Peyer's patch (tissue), 4 donors: ENCODE measurements around the gene MUSTN1.

Experiments
- CTCF ChIP-seq, 6 experiments: fragments of 450-650 bp in 4 of 6; fragments of 200-600 bp in 2 of 6; sonication (generic) in 1 of 6; IDR thresholded peaks; one replicate each; pipeline ENCODE4 v1.5.1; 2017 to 2019; ENCODE audit warnings: antibody characterized with exemption in 6 of 6, mild to moderate bottlenecking in 3 of 6, moderate library complexity in 1 of 6
- POLR2A ChIP-seq, 2 donors: fragments of 450-650 bp; IDR thresholded peaks; one replicate each; pipeline ENCODE4 v1.5.1; 2017; ENCODE audit warnings: antibody characterized with exemption in 2 of 2, mild to moderate bottlenecking in 2 of 2, moderate library complexity in 2 of 2

- TF ChIP-seq POLR2A (IDR thresholded peaks at IDR 0.05) (no peak), CTCF (IDR thresholded peaks at IDR 0.05) (no peak)
These were observed 3.1 kb downstream of the MUSTN1 start for GRCh38 chr3:52831500-52832301.
